Activated CD8-positive, alpha-beta T cell treated with anti-CD3 and anti-CD28 coated beads for 36 hours (primary cell): ENCODE results near the gene CFAP65. TPM values are rescaled to one million over a fixed set of nuclear protein-coding genes. Genes with fewer than 3 reads are reported as not detected.

Experiments used
- ATAC-seq: fragments of 200-7000 bp; cut with Tn5 transposase; one replicate; pipeline ENCODE4 v1.10.0; 2021; ENCODE audit warnings: mild to moderate bottlenecking, moderate library complexity
- CTCF ChIA-PET: fragments of 350-600 bp; sonication (Branson Sonifier 250); formaldehyde crosslinking; loops from one replicate; lab custom pipeline; 2021; ENCODE audit warnings: antibody characterized with exemption; lab: Charles Lee
- POLR2A ChIA-PET: fragments of 350-600 bp; sonication (Branson Sonifier 250); formaldehyde crosslinking; loops from one replicate; lab custom pipeline; 2021; ENCODE audit warnings: antibody characterized with exemption; lab: Charles Lee
- DNase-seq: peaks from one replicate; pipeline ENCODE4 v3.0.0-alpha.2; 2020
- H3K27ac Mint-ChIP-seq: one replicate; pipeline ENCODE4 v1.8.0; 2021; ENCODE audit warnings: mild to moderate bottlenecking, mixed read lengths
- H3K27me3 Mint-ChIP-seq: one replicate; pipeline ENCODE4 v1.8.0; 2021; ENCODE audit warnings: mixed read lengths
- H3K36me3 Mint-ChIP-seq: one replicate; pipeline ENCODE4 v1.8.0; 2021; ENCODE audit warnings: low read depth, mixed read lengths
- H3K4me1 Mint-ChIP-seq: one replicate; pipeline ENCODE4 v1.8.0; 2021; ENCODE audit warnings: low read depth, mixed read lengths
- H3K4me3 Mint-ChIP-seq: one replicate; pipeline ENCODE4 v1.8.0; 2021; ENCODE audit warnings: mild to moderate bottlenecking, moderate library complexity, mixed read lengths
- H3K9me3 Mint-ChIP-seq: one replicate; pipeline ENCODE4 v1.8.0; 2021; ENCODE audit warnings: mixed read lengths
- CTCF ChIP-seq: fragments of 200-600 bp; IDR thresholded peaks from one replicate; pipeline ENCODE4 v1.8.0; 2022; ENCODE audit warnings: antibody characterized with exemption, mild to moderate bottlenecking
- intact Hi-C: fragments of 100-400 bp; cut with micrococcal nuclease; formaldehyde crosslinking; loops from one replicate; pipeline ENCODE4 v1.10.0; 2022
- total RNA-seq, 2 experiments: library from RNA; stranded (reverse); gene quantifications; one replicate each; pipeline ENCODE4 v1.2.3, GENCODE V29; 2021

The CFAP65 gene
- total RNA-seq, 2 experiments from 2014 or later = not detected

GRCh38 chr2:219087361-219087760 lies 46.0 kb upstream of the CFAP65 start:
- Mint-ChIP-seq H3K9me3 (no peaks in the 10 kb centered on the region), H3K27ac (no peak overlapping the region), H3K36me3 (no peaks in the 10 kb centered on the region), H3K27me3 (no peaks in the 10 kb centered on the region), H3K4me3 (no peak overlapping the region), H3K4me1 (peaks cover 14% of the 10 kb centered on the region)
- POLR2A ChIA-PET = interaction anchor here (0.6 kb wide), 1 partner anchor 106 kb away, joined by 4 read pairs; no protein-coding TSS in a partner anchor
- CTCF ChIA-PET = interaction anchor here (1.3 to 3.4 kb wide), 8 partner anchors 9 to 72 kb away, joined by 4 to 24 read pairs (median 8); no protein-coding TSS in a partner anchor
- intact Hi-C loops = no loop called here
- ATAC-seq (no peak), DNase-seq (no peak)
- TF ChIP-seq CTCF = no peak

- TF ChIP-seq CTCF = no peak
- no peaks in the 10 kb centered on the region for H3K36me3 Mint-ChIP-seq
- H3K4me1 Mint-ChIP-seq = peaks cover 14% of the 10 kb centered on the region
- intact Hi-C loops = no loop called here
- ATAC-seq = no peak
- H3K27ac Mint-ChIP-seq = no peak overlapping the region
- no peaks in the 10 kb centered on the region for H3K27me3 Mint-ChIP-seq
- no peak for DNase-seq
- ChIA-PET CTCF (interaction anchor here (0.8 to 3.4 kb wide), 7 partner anchors 10 to 68 kb away, joined by 3 to 24 read pairs (median 9); no protein-coding TSS in a partner anchor), POLR2A (no interaction called here)
- H3K9me3 Mint-ChIP-seq = no peaks in the 10 kb centered on the region
- no peak overlapping the region for H3K4me3 Mint-ChIP-seq
Observed at GRCh38 chr2:219086196-219086595, 44.9 kb upstream of the CFAP65 start.

- DNase-seq (no peak), ATAC-seq (no peak)
- H3K27me3 Mint-ChIP-seq = no peaks in the 10 kb centered on the region
- ChIA-PET CTCF (interaction anchor here (0.8 to 3.0 kb wide), 10 partner anchors 12 to 105 kb away, joined by 3 to 24 read pairs (median 6); no protein-coding TSS in a partner anchor), POLR2A (interaction anchor here (0.9 to 1.4 kb wide), 2 partner anchors 10 to 12 kb away, joined by 3 read pairs; no protein-coding TSS in a partner anchor)
- no peaks in the 10 kb centered on the region for H3K9me3 Mint-ChIP-seq
- H3K4me1 Mint-ChIP-seq = peaks cover 14% of the 10 kb centered on the region
- no peak for TF ChIP-seq CTCF
- no peak overlapping the region for H3K27ac Mint-ChIP-seq
- intact Hi-C loops = no loop called here
- no peaks in the 10 kb centered on the region for H3K36me3 Mint-ChIP-seq
- no peak overlapping the region for H3K4me3 Mint-ChIP-seq
Observed at GRCh38 chr2:219084791-219085190, 43.5 kb upstream of the CFAP65 start.

GRCh38 chr2:219082332-219082958 lies 41.1 kb upstream of the CFAP65 start:
- H3K27ac Mint-ChIP-seq = no peak overlapping the region
- peaks cover 12% of the 10 kb centered on the region for H3K4me1 Mint-ChIP-seq
- no peak for TF ChIP-seq CTCF
- no peaks in the 10 kb centered on the region for H3K36me3 Mint-ChIP-seq
- no peaks in the 10 kb centered on the region for H3K27me3 Mint-ChIP-seq
- H3K4me3 Mint-ChIP-seq = no peak overlapping the region
- ChIA-PET CTCF (interaction anchor here (0.8 to 1.8 kb wide), 6 partner anchors 9 to 72 kb away, joined by 3 to 9 read pairs (median 4); no protein-coding TSS in a partner anchor), POLR2A (no interaction called here)
- DNase-seq (no peak), ATAC-seq (no peak)
- H3K9me3 Mint-ChIP-seq = no peaks in the 10 kb centered on the region
- intact Hi-C loops = no loop called here

- Mint-ChIP-seq H3K36me3 (peaks cover 4% of the 10 kb centered on the region), H3K4me1 (peaks cover 7% of the 10 kb centered on the region), H3K27ac (no peak overlapping the region), H3K4me3 (no peak overlapping the region), H3K9me3 (no peaks in the 10 kb centered on the region), H3K27me3 (no peaks in the 10 kb centered on the region)
- no peak for ATAC-seq
- intact Hi-C loops = no loop called here
- DNase-seq = no peak
- TF ChIP-seq CTCF = no peak
- ChIA-PET POLR2A (interaction anchor here (1.1 kb wide), 1 partner anchor 432 kb away, joined by 3 read pairs; the partner anchor contains the start of gene ASIC4), CTCF (interaction anchor here (0.8 to 1.8 kb wide), 8 partner anchors 8 to 101 kb away, joined by 3 to 9 read pairs (median 4); no protein-coding TSS in a partner anchor)
Observed at GRCh38 chr2:219081701-219082331, 40.5 kb upstream of the CFAP65 start.
